GM13976 (cell line): ENCODE results near the gene MGP.

Experiments
- DNase-seq: peaks from one replicate; pipeline ENCODE4 v3.0.0; 2012; ENCODE audit warnings: low spot score
- in situ Hi-C: fragments of 300-500 bp; cut with MboI; formaldehyde crosslinking; loops from one replicate; pipeline ENCODE4 v1.12.0; 2022; ENCODE audit warnings: low sequenced_read_pairs, mixed read lengths, inconsistent platforms; ENCODE audit not compliant: unreplicated experiment
- TF ChIP-seq, protein P1 (sequence below): IDR thresholded peaks from 2 replicates; pipeline ENCODE4 v1.5.1; 2012; ENCODE audit warnings: borderline replicate concordance, mild to moderate bottlenecking; ENCODE audit not compliant: insufficient read depth; ENCODE audit errors: extremely low read depth, missing control alignments, control extremely low read depth

MGP gene

DNA sequence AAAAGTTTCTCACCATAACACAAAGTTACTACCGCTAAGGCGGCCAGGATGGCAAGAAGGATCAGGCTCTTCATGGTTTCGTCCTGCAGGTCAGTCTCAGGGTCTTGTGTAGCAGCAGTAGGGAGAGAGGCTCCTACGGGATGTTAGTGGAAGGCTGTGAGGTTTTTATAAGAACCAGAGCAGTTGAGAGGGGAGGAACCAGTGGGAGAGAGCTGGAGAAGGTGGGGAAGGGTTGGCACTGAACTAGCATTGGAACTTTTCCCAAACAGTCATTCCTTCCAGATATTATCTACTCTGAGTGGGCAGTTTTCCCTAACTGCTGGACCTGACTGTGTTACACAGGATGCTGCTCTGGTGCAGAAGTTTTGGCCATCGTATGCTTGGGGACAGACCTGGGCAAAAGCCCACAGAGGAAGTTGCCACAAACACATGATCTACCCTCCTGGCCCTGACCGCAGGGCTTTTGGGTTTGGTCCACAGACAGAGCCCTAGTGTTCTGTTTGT, at the start of gene MGP:
MGP (minus strand) TSS at position 137 of the 504 bp plus-strand sequence; CDS start at position 74, 63 bp downstream.
- TF ChIP-seq, protein P1, sequence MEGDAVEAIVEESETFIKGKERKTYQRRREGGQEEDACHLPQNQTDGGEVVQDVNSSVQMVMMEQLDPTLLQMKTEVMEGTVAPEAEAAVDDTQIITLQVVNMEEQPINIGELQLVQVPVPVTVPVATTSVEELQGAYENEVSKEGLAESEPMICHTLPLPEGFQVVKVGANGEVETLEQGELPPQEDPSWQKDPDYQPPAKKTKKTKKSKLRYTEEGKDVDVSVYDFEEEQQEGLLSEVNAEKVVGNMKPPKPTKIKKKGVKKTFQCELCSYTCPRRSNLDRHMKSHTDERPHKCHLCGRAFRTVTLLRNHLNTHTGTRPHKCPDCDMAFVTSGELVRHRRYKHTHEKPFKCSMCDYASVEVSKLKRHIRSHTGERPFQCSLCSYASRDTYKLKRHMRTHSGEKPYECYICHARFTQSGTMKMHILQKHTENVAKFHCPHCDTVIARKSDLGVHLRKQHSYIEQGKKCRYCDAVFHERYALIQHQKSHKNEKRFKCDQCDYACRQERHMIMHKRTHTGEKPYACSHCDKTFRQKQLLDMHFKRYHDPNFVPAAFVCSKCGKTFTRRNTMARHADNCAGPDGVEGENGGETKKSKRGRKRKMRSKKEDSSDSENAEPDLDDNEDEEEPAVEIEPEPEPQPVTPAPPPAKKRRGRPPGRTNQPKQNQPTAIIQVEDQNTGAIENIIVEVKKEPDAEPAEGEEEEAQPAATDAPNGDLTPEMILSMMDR, result no peak
- in situ Hi-C loops, result no loop called here
- no peak for DNase-seq

DNA sequence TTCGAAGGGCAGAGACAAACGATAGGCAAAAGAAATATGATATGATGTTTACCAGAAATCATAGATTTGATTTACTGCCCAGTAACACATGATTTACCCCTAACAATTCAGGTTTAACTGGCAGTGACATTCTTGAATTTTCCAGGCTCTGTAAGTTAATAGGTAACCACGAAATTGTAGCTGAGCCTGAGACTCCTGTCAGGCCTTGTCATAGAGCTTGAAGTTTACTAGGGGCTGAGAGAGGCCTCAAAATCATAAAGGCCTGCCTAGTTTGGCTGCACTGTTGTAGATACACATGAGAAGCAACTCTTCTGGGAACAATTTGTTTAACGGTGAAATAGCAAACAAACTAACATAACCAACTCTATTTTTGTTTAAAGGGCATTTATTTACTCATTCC, 49.4 kb upstream of the MGP start:
- in situ Hi-C loops, result no loop called here
- TF ChIP-seq, protein P1, result no peak
- DNase-seq, result no peak

DNA sequence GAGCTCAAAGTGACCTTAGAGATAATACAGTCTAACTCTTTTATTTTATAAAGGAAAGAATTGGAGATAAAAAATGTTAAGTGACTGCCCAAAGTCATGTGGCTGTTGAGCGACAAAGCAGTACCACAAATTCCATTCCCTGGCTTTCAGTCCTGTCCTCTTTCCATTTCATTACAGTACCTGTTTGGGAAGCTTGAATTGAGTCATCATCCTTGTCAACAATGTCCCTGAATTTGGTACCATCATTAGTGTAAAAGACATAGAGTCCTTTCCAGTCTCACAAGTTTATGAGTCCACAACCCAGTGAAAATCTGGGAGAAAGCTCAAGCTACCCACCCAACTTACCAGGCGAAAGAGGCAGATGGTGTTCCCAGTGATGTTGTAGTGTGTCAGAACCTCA, 48.9 kb upstream of the MGP start:
- TF ChIP-seq, protein P1, result no peak
- in situ Hi-C loops, result no loop called here
- no peak for DNase-seq

DNA sequence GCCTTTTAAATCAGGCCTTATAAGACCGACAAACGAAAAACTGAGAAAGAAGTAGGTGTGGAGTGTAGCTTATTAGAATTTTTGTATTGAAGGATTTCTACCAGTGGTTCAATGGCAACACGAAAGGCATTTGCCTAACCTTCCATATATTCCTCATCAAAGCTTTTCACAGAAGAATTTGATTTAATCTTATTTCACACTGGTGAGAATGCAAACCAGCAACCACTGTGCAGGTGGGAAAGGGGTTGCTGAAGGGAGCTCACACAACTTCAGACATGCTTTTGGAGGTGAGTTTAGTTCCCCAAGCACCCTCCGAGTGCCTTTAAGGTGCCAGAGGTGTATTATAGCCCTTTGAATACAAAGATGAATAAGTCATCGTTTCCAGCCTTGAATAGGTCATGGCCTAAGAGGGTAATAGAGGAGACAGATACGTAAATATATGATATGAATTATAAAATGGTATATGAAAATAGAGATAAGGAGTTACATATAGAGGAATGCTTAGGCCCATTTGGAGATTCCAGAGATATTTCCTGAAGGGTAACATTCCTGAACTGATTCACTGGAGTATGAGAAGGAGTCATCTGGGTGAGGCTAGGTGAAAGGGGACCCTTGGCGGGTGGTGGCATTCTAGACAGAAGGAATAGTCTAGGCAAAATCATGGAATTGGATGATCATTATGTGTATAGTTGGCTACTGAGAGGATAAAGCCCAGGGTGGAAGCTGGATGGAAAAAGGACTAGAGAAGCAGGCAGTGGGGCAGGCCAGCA, 46.3 kb upstream of the MGP start:
- TF ChIP-seq, protein P1, result no peak
- no peak for DNase-seq
- in situ Hi-C loops, result no loop called here

DNA sequence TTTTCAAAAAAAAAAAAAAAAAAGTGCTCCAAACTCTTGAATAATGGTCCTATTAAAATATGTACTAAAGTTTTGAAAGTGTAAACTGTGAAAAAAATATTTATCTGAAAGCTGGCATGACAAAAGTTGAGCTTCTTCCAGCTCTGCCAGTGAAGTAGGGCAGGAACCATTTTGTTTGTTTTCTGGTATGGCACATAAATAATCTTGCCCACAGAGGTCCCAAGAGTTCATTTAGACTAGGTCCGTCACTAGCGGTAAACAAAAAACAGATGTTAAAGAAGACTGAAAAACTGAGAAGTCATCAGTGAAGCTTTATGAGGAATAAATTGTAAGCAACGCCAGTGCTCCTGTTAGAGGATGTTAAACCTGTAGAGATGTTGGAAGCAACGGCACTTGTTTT, 45.7 kb upstream of the MGP start:
- DNase-seq, result no peak
- TF ChIP-seq, protein P1, result no peak
- in situ Hi-C loops, result no loop called here

DNA sequence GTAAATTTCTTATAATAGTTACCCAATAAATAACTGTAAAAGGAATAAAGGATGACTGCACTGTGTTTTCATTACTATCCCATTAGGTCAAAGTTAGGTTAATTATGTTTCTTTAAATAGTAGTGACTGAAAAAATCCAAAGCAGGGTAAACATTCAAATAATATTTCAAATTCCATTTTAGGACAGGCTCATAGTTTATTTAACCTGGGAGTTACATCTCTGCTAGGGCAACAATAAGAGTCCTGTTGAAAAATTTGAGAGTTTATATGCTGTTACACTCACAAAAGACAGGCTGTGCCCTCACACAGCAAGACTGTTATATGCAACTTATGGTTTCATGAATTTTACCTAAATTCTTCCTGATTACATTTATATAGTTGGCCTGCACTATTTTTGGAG, 44.6 kb upstream of the MGP start:
- DNase-seq, result no peak
- in situ Hi-C loops, result no loop called here
- TF ChIP-seq, protein P1, result no peak
